H9 (cell line): ENCODE results near the gene ARHGAP10. TPM values are rescaled to one million over a fixed set of nuclear protein-coding genes. Genes with fewer than 3 reads are reported as not detected.
A peak's percentile ranks its signal among the peaks of the same experiment; 100 is the strongest.

ENCODE experiments used
- DNase-seq: peaks from one replicate; pipeline ENCODE4 v3.0.0-alpha.2; 2017
- H2AFZ ChIP-seq: one replicate; pipeline ENCODE4 v1.6.1; 2013; ENCODE audit warnings: mild to moderate bottlenecking, low read length, control low read depth, moderate library complexity
- H2AK5ac ChIP-seq: 2 replicates; pipeline ENCODE4 v1.6.1; 2013; ENCODE audit warnings: low read length, control low read depth, mixed read lengths; ENCODE audit not compliant: insufficient read length
- H2BK120ac ChIP-seq: one replicate; pipeline ENCODE4 v1.6.1; 2013; ENCODE audit warnings: low read depth, mild to moderate bottlenecking, low read length, control low read depth, inconsistent platforms; ENCODE audit not compliant: poor library complexity, severe bottlenecking
- H2BK12ac ChIP-seq: 2 replicates; pipeline ENCODE4 v1.6.1; 2013; ENCODE audit warnings: low read length, control low read depth, mixed read lengths, low read depth; ENCODE audit not compliant: insufficient read length
- H2BK15ac ChIP-seq: 2 replicates; pipeline ENCODE4 v1.6.1; 2013; ENCODE audit warnings: low read depth, low read length, control low read depth
- H2BK20ac ChIP-seq: one replicate; pipeline ENCODE4 v1.6.1; 2013; ENCODE audit warnings: low read depth, mild to moderate bottlenecking, low read length, control low read depth, inconsistent platforms; ENCODE audit not compliant: poor library complexity, severe bottlenecking
- H2BK5ac ChIP-seq: 2 replicates; pipeline ENCODE4 v1.6.1; 2013; ENCODE audit warnings: low read length, control low read depth, mixed read lengths; ENCODE audit not compliant: insufficient read length
- H3K14ac ChIP-seq: 2 replicates; pipeline ENCODE4 v1.6.1; 2013; ENCODE audit warnings: low read length, control low read depth; ENCODE audit not compliant: insufficient read depth
- H3K18ac ChIP-seq: 2 replicates; pipeline ENCODE4 v1.6.1; 2013; ENCODE audit warnings: low read depth, mild to moderate bottlenecking, mixed read lengths, low read length, control low read depth; ENCODE audit not compliant: insufficient read length
- H3K23ac ChIP-seq: 2 replicates; pipeline ENCODE4 v1.6.1; 2013; ENCODE audit warnings: low read length, control low read depth, mixed read lengths, low read depth; ENCODE audit not compliant: insufficient read length
- H3K23me2 ChIP-seq: 2 replicates; pipeline ENCODE4 v1.6.1; 2013; ENCODE audit warnings: low read depth, mild to moderate bottlenecking, mixed read lengths, low read length, control low read depth; ENCODE audit not compliant: insufficient read length, poor library complexity, severe bottlenecking
- H3K27ac ChIP-seq: 2 replicates; pipeline ENCODE4 v1.5.1; 2013; ENCODE audit warnings: low read length, control low read depth, mixed read lengths, low read depth; ENCODE audit not compliant: insufficient read length
- H3K27me3 ChIP-seq: 2 replicates; pipeline ENCODE4 v1.6.1; 2013; ENCODE audit warnings: low read length, control low read depth, inconsistent platforms; ENCODE audit not compliant: insufficient read depth
- H3K4ac ChIP-seq: 2 replicates; pipeline ENCODE4 v1.6.1; 2013; ENCODE audit warnings: low read depth, mild to moderate bottlenecking, control low read depth, inconsistent platforms, low read length, moderate library complexity
- H3K4me1 ChIP-seq: 2 replicates; pipeline ENCODE4 v1.6.1; 2013; ENCODE audit warnings: low read length, control low read depth, inconsistent platforms; ENCODE audit not compliant: insufficient read depth
- H3K4me2 ChIP-seq: 2 replicates; pipeline ENCODE4 v1.6.1; 2013; ENCODE audit warnings: low read length, control low read depth, mixed read lengths; ENCODE audit not compliant: insufficient read length, insufficient read depth
- H3K56ac ChIP-seq: 2 replicates; pipeline ENCODE4 v1.6.1; 2013; ENCODE audit warnings: low read depth, mild to moderate bottlenecking, mixed read lengths, low read length, control low read depth; ENCODE audit not compliant: insufficient read length
- H3K79me1 ChIP-seq: 2 replicates; pipeline ENCODE4 v1.6.1; 2013; ENCODE audit warnings: low read depth, mild to moderate bottlenecking, moderate library complexity, low read length, control low read depth, inconsistent platforms; ENCODE audit not compliant: insufficient read depth, poor library complexity, severe bottlenecking
- H3K79me2 ChIP-seq: 2 replicates; pipeline ENCODE4 v1.6.1; 2013; ENCODE audit warnings: low read length, control low read depth, inconsistent platforms; ENCODE audit not compliant: insufficient read depth
- H3K9ac ChIP-seq: 2 replicates; pipeline ENCODE4 v1.6.1; 2013; ENCODE audit warnings: low read length, control low read depth, mixed read lengths; ENCODE audit not compliant: insufficient read length; ENCODE audit errors: extremely low read depth
- H3K9me3 ChIP-seq: one replicate; pipeline ENCODE4 v1.6.1; 2013; ENCODE audit warnings: low read depth, low read length, inconsistent platforms; ENCODE audit not compliant: control insufficient read depth
- H3T11ph ChIP-seq: one replicate; pipeline ENCODE4 v1.6.1; 2013; ENCODE audit warnings: mild to moderate bottlenecking, low read length, control low read depth, inconsistent platforms
- H4K20me1 ChIP-seq: one replicate; pipeline ENCODE4 v1.6.1; 2013; ENCODE audit not compliant: control insufficient read depth, insufficient read length, insufficient read depth
- H4K5ac ChIP-seq: 2 replicates; pipeline ENCODE4 v1.6.1; 2013; ENCODE audit warnings: low read depth, mild to moderate bottlenecking, mixed read lengths, low read length, control low read depth; ENCODE audit not compliant: insufficient read length
- H4K8ac ChIP-seq: replicated peaks from 2 replicates; pipeline ENCODE4 v1.6.1; 2013; ENCODE audit warnings: low read length, control low read depth, mixed read lengths, low read depth; ENCODE audit not compliant: insufficient read length
- H4K91ac ChIP-seq: 2 replicates; pipeline ENCODE4 v1.6.1; 2013; ENCODE audit warnings: low read depth, mild to moderate bottlenecking, moderate library complexity, mixed read lengths, low read length, control low read depth; ENCODE audit not compliant: insufficient read length
- H3K27ac Mint-ChIP-seq, 3 experiments: 2 replicates in 2 of 3; 3 replicates in 1 of 3; pipeline ENCODE4 v1.8.0; 2020 to 2021; ENCODE audit warnings: mixed read lengths in 3 of 3, mild to moderate bottlenecking in 1 of 3, moderate library complexity in 1 of 3
- H3K27me3 Mint-ChIP-seq: 2 replicates; pipeline ENCODE4 v1.8.0; 2021; ENCODE audit warnings: low read depth, mild to moderate bottlenecking, moderate library complexity, mixed read lengths
- H3K36me3 Mint-ChIP-seq, 3 experiments: 2 replicates in 2 of 3; 3 replicates in 1 of 3; pipeline ENCODE4 v1.8.0; 2020 to 2021; ENCODE audit warnings: low read depth in 3 of 3, mixed read lengths in 3 of 3; ENCODE audit not compliant: insufficient read depth in 1 of 3
- H3K4me1 Mint-ChIP-seq, 2 experiments: 2 replicates each; pipeline ENCODE4 v1.8.0; 2020; ENCODE audit warnings: mixed read lengths in 2 of 2
- H3K4me3 Mint-ChIP-seq, 2 experiments: 2 replicates in 1 of 2; 3 replicates in 1 of 2; pipeline ENCODE4 v1.8.0; 2020 to 2021; ENCODE audit warnings: mild to moderate bottlenecking in 2 of 2, mixed read lengths in 2 of 2, moderate library complexity in 1 of 2
- H3K9me3 Mint-ChIP-seq, 2 experiments: 2 replicates in 1 of 2; 3 replicates in 1 of 2; pipeline ENCODE4 v1.8.0; 2020; ENCODE audit warnings: mild to moderate bottlenecking in 2 of 2, mixed read lengths in 2 of 2, moderate library complexity in 1 of 2
- WGBS: extraction: QIAGEN DNeasy Blood & Tissue Kit; methylation state at CpG from one replicate; pipeline ENCODE4 v1.1.7; 2013; ENCODE audit warnings: missing lambda C conversion rate, low lambda C conversion rate, mixed read lengths; ENCODE audit not compliant: insufficient read length; ENCODE audit errors: extremely low coverage; 5-methylcytosine and 5-hydroxymethylcytosine counted together
- total RNA-seq: library from RNA; stranded (reverse); gene quantifications from 2 replicates; pipeline ENCODE4 v1.2.1, GENCODE V29; 2021
- TF ChIP-seq, protein P1 (sequence below): fragments of 200-600 bp; sonication (generic); conservative IDR thresholded peaks from 3 replicates; pipeline ENCODE4 v1.8.0; 2021; ENCODE audit warnings: antibody characterized with exemption, mild to moderate bottlenecking

The ARHGAP10 gene
- total RNA-seq, 1 experiment from 2014 or later: 7.8 TPM

DNA sequence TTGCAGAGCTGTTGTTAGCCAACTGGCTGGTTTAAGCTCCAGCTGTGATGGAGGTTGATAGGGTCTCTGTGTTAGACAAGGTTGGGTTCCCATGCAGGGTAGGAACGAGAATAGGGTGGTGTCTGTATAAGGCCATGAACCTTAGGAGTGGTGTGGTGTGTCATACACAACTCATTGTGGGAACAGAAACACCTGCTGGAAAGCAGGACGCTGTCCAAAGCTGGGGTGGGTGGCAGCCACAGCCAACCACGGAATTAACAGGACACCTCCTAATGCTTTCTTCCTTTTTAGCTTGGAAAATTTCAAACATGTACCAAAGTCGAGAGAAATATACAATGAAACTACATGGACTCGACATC lies 94.4 kb downstream of the ARHGAP10 start:
- no peak overlapping the region for H3K9ac ChIP-seq
- H4K5ac ChIP-seq: no peak overlapping the region
- no peak overlapping the region for H3K18ac ChIP-seq
- no peak overlapping the region for H4K91ac ChIP-seq
- Mint-ChIP-seq H3K27me3 (no peaks in the 10 kb centered on the region), H3K4me1 (peaks cover 11 to 22% of the 10 kb centered on the region in 2 experiments), H3K36me3 (no peaks in the 10 kb centered on the region), H3K4me3 (no peak overlapping the region), H3K9me3 (no peaks in the 10 kb centered on the region), H3K27ac (peak overlapping the region in 1 of 3 experiments; percentile 26; a peak in 1 of 7 replicates)
- no peaks in the 10 kb centered on the region for H3K79me1 ChIP-seq
- no peaks in the 10 kb centered on the region for H3K4me1 ChIP-seq
- H2AFZ ChIP-seq: no peak overlapping the region
- no peaks in the 10 kb centered on the region for H4K20me1 ChIP-seq
- no peaks in the 10 kb centered on the region for H3K27me3 ChIP-seq
- no peak overlapping the region for H2BK120ac ChIP-seq
- H3K23me2 ChIP-seq: no peaks in the 10 kb centered on the region
- no peak overlapping the region for H3K14ac ChIP-seq
- no peak overlapping the region for H4K8ac ChIP-seq
- H3K4me2 ChIP-seq: no peak overlapping the region
- no peak overlapping the region for H2BK12ac ChIP-seq
- no peaks in the 10 kb centered on the region for H3K79me2 ChIP-seq
- DNase-seq: no peak
- H2BK15ac ChIP-seq: no peak overlapping the region
- H3T11ph ChIP-seq: no peak overlapping the region
- no peak overlapping the region for H3K56ac ChIP-seq
- no peak overlapping the region for H2AK5ac ChIP-seq
- no peak overlapping the region for H3K4ac ChIP-seq
- H3K27ac ChIP-seq: no peak overlapping the region
- no peaks in the 10 kb centered on the region for H3K9me3 ChIP-seq
- H2BK5ac ChIP-seq: no peak overlapping the region
- no CpG with 5 or more reads among the region's 5 CpGs for WGBS
- TF ChIP-seq, protein P1, sequence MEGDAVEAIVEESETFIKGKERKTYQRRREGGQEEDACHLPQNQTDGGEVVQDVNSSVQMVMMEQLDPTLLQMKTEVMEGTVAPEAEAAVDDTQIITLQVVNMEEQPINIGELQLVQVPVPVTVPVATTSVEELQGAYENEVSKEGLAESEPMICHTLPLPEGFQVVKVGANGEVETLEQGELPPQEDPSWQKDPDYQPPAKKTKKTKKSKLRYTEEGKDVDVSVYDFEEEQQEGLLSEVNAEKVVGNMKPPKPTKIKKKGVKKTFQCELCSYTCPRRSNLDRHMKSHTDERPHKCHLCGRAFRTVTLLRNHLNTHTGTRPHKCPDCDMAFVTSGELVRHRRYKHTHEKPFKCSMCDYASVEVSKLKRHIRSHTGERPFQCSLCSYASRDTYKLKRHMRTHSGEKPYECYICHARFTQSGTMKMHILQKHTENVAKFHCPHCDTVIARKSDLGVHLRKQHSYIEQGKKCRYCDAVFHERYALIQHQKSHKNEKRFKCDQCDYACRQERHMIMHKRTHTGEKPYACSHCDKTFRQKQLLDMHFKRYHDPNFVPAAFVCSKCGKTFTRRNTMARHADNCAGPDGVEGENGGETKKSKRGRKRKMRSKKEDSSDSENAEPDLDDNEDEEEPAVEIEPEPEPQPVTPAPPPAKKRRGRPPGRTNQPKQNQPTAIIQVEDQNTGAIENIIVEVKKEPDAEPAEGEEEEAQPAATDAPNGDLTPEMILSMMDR: no peak
- H3K23ac ChIP-seq: no peak overlapping the region
- no peak overlapping the region for H2BK20ac ChIP-seq
